ENCODE results near the gene C1orf146.
"Not testable (repeated sequence)": the region's sequence is repeated elsewhere in the genome, so short reads cannot be mapped to it uniquely, and the experiment has no call there.

Gene C1orf146

GRCh38 chr1:92218559-92218958 is 844 bp downstream of the C1orf146 start:
- TF ChIP-seq CTCF (IDR thresholded peaks at IDR 0.05; ENCODE audit: control insufficient read depth, extremely low read depth, insufficient read depth) = no peak
- DNase-seq (ENCODE audit: low read depth) = no peak

GRCh38 chr1:92219028-92219427 is 1.3 kb downstream of the C1orf146 start:
- TF ChIP-seq CTCF (IDR thresholded peaks at IDR 0.05; ENCODE audit: control insufficient read depth, extremely low read depth, insufficient read depth) = no peak
- no peak overlapping the region for H3K4me3 ChIP-seq (ENCODE audit: low read depth, low read length)
- DNase-seq (ENCODE audit: low read depth) = no peak

More at GRCh38 chr1:92218559-92218958, 844 bp downstream of the C1orf146 start:
- H3K4me3 ChIP-seq (ENCODE audit: low read depth, low read length) = no peak overlapping the region

GRCh38 chr1:92228401-92228800 is 10.7 kb downstream of the C1orf146 start:
- no peak overlapping the region for H3K4me3 ChIP-seq (ENCODE audit: low read depth, low read length)
- no peak for TF ChIP-seq CTCF (IDR thresholded peaks at IDR 0.05; ENCODE audit: control insufficient read depth, extremely low read depth, insufficient read depth)
- no peak for DNase-seq (ENCODE audit: low read depth)

DNA sequence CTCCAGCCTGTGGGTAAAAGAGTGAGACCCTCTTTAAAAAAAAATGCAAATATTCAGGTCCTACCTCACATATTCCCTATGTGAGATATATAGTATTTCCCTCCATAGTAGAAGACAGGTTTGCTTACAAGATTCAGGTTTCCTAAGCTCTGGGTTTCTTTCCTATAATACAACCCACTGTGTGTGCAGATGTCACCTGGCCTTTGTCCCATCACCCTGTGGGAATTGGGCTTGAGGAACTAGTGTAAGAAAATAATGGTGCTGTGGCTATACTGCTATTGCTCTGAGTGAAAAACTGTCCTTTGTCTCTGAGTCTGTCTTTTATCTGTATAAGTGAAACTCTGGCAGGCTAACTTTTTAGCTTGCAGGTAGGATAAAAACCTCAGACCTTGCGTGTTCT is 13.0 kb downstream of the C1orf146 start:
- TF ChIP-seq CTCF (IDR thresholded peaks at IDR 0.05; ENCODE audit: control insufficient read depth, extremely low read depth, insufficient read depth) = no peak
- no peak for DNase-seq (ENCODE audit: low read depth)

GRCh38 chr1:92240034-92240433 is 22.3 kb downstream of the C1orf146 start:
- DNase-seq (ENCODE audit: low read depth) = no peak
- H3K4me3 ChIP-seq (ENCODE audit: low read depth, low read length) = no peak overlapping the region
- no peak for TF ChIP-seq CTCF (IDR thresholded peaks at IDR 0.05; ENCODE audit: control insufficient read depth, extremely low read depth, insufficient read depth)

More for the DNA sequence above, 13.0 kb downstream of the C1orf146 start:
- H3K4me3 ChIP-seq (ENCODE audit: low read depth, low read length) = no peak overlapping the region

- no peak overlapping the region for H3K4me3 ChIP-seq (ENCODE audit: low read depth, low read length)
- no peak for TF ChIP-seq CTCF (IDR thresholded peaks at IDR 0.05; ENCODE audit: control insufficient read depth, extremely low read depth, insufficient read depth)
- DNase-seq (ENCODE audit: low read depth) = no peak
These were observed 26.7 kb downstream of the C1orf146 start for GRCh38 chr1:92244376-92244775.

GRCh38 chr1:92254714-92255113 is 37.0 kb downstream of the C1orf146 start:
- not testable (repeated sequence) for H3K4me3 ChIP-seq (ENCODE audit: low read depth, low read length); DNase-seq (ENCODE audit: low read depth)
